ENCODE measurements around the gene CPNE4.

DNA sequence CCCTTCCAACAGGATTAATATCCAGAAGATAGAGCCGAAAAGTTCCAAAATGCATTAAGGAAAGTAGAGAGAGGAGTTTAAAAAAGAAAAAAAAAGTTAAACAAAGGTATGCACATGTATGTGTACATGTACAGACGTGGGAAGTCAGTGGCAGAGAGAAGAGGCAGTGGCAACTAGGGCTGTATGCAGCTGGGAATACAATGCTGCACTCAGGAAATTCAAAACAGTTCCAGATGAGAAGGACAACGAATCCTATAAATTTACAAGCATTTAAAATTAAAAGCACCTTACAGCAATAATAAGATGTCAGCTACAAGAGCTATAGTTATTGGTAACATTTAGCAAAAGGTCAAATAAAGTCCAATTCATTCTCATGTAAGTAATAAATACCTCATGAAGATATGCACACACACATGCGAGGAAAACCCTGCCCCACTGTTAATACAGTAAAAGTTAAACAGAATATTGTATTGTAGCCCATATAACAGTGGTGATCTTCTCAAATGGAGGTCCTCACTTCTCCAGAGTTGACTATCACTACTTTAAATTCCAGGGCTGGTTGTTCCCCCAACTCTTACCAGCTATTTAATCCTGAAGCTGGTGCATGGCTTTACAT, 550.2 kb downstream of the CPNE4 start:
- TF ChIP-seq YY1 (IDR thresholded peaks at IDR 0.05; ENCODE audit: insufficient read depth, insufficient read length), result no peak
- no peak for TF ChIP-seq ZNF274 (IDR thresholded peaks at IDR 0.05; ENCODE audit: low read depth, low read length)
- no peak for TF ChIP-seq SUZ12 (IDR thresholded peaks at IDR 0.05; ENCODE audit: extremely low read depth, insufficient read depth, insufficient read length)
